ENCODE data around the gene PLEKHO2.

PLEKHO2 gene

DNA sequence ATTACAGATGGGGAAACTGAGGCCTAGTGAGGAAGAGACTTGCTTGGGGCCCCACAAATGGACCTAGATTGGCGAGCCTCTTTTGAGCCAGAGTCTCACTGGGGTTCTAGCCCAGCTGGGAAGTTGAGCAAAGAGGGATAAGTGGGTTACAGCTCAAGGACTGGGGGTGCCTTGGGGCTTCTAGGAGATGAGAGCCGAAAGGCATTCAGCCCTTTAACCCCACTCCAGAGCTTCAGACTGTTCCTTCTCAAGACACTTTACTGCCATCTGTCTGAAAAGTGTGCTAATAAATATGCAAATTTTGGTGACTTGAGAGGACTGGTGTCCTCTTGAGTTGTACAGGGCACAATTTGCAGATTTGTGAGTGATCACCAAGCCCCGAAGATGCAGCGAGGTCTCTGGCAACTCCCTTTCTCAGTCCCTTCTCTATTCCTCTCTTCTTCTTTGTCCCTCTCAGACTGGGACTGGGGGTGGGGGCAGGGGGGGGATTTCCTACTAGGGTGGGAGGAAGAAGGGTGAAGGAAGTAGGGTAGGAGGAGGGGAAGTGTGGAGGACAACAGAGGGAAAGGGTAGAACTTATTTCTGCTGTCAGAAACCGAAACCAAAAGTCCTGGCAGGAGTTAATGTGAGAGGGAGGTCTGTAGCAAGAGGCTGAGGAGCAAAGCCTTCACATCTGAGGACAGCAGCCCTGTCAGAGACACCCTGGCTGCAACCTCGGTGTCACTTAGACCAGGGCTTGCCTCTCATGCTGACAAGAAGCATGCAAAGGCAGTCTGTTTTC is 53.8 kb downstream of the PLEKHO2 start:
- DNase-seq = no peak

- DNase-seq = no peak
Measured at GRCh38 chr15:64896371-64897069, 54.8 kb downstream of the PLEKHO2 start.

DNA sequence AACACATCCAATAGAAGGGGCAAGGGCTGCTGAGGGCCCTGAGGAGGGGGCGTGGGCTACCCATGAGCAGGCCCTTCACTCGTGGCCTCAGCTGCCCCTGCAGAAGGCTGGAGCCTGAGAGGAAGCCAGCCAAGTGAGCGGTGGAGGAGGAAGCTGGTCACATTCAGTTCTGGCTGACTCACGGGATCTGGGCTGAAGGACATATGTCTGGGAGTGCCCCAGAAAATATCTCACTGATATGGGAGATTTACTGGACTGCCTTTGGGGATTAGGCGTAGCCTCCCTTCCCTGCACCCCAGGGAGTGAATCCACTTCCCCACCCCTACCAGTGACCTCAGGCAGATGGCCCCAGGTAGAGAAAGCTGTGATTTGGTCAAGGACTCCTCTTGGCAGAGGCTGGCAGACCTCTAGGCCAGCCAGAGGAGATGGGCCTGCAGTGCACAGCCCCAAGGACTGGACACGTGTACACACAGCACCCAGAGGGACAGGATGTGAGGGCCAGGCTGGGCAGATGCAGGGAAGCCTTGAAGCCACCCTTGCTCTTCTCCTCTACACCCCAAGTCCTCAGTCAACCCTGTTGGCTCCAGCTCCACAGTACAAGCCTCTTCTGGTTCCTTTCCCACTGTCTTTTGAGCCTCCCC is 55.8 kb downstream of the PLEKHO2 start:
- DNase-seq = no peak

DNA sequence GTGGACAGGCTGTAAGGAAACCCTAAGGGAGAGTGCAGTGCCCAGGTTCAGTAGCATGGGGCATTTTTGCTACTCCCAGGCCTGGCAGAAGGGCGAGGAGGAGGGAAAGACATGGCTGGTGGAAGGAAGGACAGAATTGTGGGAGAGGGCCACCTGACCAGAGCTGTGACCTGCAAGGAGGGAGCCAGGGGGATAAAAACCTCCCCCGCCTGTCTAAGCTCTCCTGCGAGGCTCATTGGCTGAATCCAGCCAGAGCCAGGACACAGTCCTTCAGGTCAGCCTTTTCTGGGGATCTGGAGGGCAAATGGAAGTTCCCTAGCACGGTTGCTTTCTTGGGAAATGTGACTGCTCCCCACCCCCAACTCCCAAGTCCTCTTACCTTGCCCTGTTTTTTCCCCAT is 56.7 kb downstream of the PLEKHO2 start:
- no peak for DNase-seq

- peak; percentile 18 for DNase-seq
Measured at GRCh38 chr15:64901141-64901540, 59.4 kb downstream of the PLEKHO2 start.

DNA sequence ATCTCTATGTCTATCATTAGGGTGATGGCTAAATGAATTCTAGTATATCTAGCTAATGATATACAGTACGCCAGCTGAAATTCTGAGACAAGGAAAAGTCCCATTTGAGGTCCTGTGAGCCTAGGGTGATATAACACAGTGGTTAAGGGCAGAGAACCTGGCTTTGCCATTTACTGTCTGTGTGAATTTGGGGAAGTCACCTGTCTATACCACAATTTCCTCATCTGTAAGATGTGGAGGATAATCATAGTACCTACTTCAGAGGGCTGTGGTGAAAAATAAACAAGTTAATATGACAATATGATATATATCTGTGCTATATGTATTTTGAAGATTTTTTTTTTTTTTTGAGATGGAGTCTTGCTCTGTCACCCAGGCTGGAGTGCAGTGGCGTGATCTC is 60.2 kb downstream of the PLEKHO2 start:
- no peak for DNase-seq

GRCh38 chr15:64902863-64903262 is 61.1 kb downstream of the PLEKHO2 start:
- DNase-seq = no peak

- DNase-seq = no peak
Measured at GRCh38 chr15:64903326-64903950, 61.7 kb downstream of the PLEKHO2 start.

- no peak for DNase-seq
Measured at GRCh38 chr15:64904189-64904588, 62.5 kb downstream of the PLEKHO2 start.

- peak; percentile 82 for DNase-seq
Measured at GRCh38 chr15:64905119-64905831, 63.6 kb downstream of the PLEKHO2 start.

- DNase-seq = peak; percentile 4
Measured at GRCh38 chr15:64905941-64906340, 64.2 kb downstream of the PLEKHO2 start.

DNA sequence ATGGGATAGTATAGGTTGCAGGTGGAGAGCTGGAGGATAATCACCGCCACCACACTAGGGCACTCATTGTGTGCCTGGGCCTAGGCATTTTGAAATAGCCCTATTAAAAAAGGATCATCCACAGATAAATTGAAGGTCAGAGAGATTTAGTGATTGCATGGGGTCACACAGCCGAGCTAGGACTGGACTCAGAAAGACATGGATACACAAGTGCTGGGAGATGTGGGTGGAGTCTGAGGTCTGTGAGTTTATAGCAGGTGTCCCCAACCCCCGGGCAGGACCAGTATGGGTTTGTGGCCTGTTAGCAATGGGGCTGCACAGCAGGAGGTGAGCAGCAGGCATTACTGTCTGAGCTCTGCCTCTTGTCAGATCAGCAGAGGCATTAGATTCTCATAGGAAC is 64.7 kb downstream of the PLEKHO2 start:
- no peak for DNase-seq

DNA sequence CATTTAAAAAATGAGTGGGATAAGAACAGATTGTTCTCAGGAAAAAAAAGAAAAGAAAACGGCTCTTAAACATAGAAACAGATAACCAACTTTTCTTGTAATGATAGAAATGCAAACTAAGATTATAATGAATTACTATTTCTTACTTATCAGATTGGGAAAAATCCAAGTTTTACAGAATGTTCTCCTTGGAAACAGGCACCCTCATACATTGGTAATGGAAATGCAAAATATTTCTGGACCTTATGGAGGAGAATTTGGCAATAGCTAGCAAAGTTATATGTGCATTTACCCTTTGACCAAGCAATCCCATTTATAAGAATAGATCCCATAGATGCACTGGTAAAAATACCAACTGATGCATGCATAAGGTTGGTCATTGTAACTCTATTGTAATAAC is 66.3 kb downstream of the PLEKHO2 start:
- no peak for DNase-seq

GRCh38 chr15:64909546-64909945 is 67.8 kb downstream of the PLEKHO2 start:
- DNase-seq = no peak

GRCh38 chr15:64911311-64912186 is 69.8 kb downstream of the PLEKHO2 start, which contains the start of gene ANKDD1A:
TSS of gene ANKDD1A (plus strand) at chr15:64911902. CDS start at chr15:64911931, 29 bp downstream.
- DNase-seq = peak; percentile 92

DNA sequence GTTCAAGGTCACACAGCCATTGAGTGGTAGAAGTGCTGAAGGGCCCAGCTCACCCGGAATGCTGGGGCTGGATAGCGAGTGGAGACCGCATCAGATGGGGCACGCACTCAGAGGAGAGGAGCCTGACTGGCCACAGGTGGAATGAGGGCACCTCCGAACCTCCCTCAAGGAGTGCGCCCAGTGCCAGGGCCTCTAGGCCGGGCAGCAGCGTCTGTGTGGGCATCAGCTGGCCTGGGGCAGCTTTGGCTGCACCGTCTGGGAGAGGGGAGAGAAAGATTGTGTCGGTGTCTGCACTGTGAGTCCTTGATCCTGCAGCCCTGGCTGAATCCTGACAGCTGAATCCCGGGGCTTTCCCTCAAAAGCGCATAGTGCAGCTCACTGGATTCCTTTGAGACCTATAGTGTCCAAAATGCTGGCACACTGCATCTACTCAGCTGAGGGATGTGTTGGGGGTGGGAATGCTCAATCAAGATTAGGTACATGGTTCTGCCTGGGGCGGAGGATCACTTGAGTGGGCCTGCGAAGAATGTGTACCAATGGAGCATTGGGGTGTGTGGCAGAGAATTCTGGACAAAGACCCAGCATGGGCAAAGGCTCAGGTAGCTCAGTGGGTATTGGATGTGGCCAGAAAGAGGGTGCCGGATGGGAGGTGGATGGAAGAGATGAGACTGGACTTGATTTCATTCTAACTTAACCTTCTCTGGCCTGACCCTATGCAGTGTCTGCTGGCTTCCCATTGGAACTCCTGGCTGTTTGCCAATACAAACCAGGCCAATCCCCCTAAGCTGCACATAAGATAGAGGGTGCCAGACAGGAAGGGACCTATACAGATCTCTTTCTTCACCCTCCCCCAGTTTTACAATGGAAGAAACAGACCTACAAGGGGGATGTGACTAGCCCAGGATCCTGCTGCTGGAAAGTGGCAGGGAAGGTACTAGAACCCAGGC is 70.9 kb downstream of the PLEKHO2 start:
- DNase-seq = peak; percentile 43

DNA sequence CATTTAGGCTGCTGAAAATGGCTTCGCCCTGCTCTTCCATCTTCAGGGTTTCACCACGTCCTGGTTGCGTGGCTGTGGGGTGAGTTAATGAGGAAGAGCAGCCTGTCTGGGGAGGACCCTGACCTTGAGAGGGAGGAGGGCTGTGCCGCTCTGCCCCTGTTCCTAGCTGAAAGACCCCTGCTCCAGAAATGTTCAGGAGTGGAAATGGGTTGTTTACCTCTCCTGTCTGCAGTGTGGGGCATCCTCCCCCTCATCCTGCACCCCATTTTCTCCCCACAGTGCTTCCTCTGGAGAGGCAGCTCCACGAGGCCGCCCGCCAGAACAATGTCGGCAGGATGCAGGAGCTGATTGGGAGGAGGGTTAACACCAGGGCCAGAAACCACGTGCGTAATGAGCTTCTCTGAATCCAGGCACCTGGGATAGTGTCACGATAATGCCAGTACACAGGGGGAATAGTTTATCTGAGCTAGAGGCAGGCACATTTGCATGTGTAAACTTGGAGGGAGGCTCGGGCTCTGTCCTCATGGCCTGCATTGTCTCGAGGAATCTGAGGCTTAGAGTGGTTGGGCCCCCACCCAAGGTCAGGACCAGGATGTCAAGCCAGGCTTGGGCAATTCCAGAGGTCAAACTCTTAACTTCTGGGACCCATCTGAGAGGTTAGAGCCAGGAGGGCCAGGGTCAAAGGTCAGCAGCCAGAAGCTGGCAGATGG is 74.0 kb downstream of the PLEKHO2 start:
- DNase-seq = no peak

- DNase-seq = no peak
Measured at GRCh38 chr15:64916365-64916764, 74.7 kb downstream of the PLEKHO2 start.

DNA sequence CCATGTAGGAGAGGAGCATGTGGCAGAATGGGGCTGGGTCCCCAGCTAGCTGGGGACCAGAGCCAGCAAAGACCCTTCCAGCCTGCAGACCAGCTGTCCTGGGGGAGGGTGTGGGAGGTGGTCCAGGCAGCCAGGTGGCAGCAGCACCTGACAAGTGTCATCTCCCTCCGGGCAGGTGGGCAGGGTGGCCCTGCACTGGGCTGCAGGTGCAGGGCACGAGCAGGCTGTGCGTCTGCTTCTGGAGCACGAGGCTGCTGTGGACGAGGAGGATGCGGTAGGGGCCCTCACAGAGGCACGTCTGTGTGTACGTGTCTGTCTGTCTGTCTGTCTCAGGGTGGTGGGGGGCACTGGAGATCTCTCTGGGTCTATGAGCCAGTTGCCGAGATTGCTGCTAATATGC is 75.5 kb downstream of the PLEKHO2 start:
- DNase-seq = no peak

All from DMS53 (cell line).